GM12873 (cell line): ENCODE measurements around the gene ARL4D.

ENCODE experiments used
- TF ChIP-seq, protein P1 (sequence below): IDR thresholded peaks from 2 replicates; pipeline ENCODE4 v1.5.1; 2012; ENCODE audit warnings: low read depth, mild to moderate bottlenecking, moderate library complexity, low read length, control low read depth; ENCODE audit not compliant: insufficient read depth; ENCODE audit errors: missing control alignments

ARL4D gene

DNA sequence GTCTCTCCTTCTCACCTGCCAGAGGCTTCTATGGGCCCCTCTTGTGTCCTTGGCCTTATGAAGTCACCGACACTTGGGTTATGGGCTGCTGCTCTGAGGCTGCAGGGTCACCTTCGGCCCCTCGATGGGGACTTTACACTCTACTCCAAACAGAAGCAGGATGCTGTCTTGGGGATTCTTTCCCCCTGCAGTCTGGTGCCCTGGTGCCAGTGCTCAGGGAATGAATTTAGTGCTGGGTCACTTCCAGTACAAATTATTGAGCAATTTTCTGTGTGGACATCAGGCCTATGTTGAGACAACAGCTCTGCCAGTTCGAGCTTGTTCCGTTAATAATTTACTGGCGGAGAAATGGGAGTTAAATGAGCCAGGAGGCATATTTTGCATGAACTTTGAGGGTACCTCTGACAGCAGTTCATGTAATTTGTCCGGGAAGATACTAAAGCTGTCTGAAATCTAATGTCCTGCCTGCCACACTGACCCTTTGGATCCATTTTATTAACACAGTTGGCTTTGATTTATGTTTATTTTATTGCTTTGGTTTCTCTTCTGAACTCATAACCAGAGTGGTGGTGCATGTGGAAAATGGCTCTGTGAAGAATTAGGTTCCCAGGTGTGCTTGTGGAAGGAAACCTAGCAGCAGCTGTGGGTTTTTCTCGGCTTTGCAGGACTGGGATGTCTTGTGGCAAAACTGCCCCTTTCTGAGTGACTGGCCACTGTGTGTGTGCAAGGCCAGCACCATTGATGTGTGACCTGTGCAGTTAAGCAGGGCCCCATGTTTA, 50.9 kb downstream of the ARL4D start:
- TF ChIP-seq, protein P1, sequence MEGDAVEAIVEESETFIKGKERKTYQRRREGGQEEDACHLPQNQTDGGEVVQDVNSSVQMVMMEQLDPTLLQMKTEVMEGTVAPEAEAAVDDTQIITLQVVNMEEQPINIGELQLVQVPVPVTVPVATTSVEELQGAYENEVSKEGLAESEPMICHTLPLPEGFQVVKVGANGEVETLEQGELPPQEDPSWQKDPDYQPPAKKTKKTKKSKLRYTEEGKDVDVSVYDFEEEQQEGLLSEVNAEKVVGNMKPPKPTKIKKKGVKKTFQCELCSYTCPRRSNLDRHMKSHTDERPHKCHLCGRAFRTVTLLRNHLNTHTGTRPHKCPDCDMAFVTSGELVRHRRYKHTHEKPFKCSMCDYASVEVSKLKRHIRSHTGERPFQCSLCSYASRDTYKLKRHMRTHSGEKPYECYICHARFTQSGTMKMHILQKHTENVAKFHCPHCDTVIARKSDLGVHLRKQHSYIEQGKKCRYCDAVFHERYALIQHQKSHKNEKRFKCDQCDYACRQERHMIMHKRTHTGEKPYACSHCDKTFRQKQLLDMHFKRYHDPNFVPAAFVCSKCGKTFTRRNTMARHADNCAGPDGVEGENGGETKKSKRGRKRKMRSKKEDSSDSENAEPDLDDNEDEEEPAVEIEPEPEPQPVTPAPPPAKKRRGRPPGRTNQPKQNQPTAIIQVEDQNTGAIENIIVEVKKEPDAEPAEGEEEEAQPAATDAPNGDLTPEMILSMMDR, result no peak
